Renal cortical epithelial cell (primary cell): ENCODE results near the gene SPPL3. TPM values are rescaled to one million over a fixed set of nuclear protein-coding genes. Genes with fewer than 3 reads are reported as not detected.
"Not testable (repeated sequence)": the region's sequence is repeated elsewhere in the genome, so short reads cannot be mapped to it uniquely, and the experiment has no call there.

Experiments used
- DNase-seq: peaks from one replicate; pipeline ENCODE4 v3.0.0-alpha.2; 2011; ENCODE audit warnings: low read depth
- total RNA-seq: library from RNA; depleted of rRNA; stranded (reverse); fragments of >200 nt; gene quantifications from 2 replicates; pipeline ENCODE4 v1.2.3, GENCODE V29; 2014

Gene SPPL3
- total RNA-seq, 1 donor from 2014 or later, result 13.5 TPM

- DNase-seq, result no peak
Measured at GRCh38 chr12:120844768-120845449, 59.2 kb downstream of the SPPL3 start.

- no peak for DNase-seq
Measured at GRCh38 chr12:120844297-120844696, 59.9 kb downstream of the SPPL3 start.

- DNase-seq, result no peak
Measured at GRCh38 chr12:120843472-120843871, 60.7 kb downstream of the SPPL3 start.

GRCh38 chr12:120842595-120842994 lies 61.6 kb downstream of the SPPL3 start:
- no peak for DNase-seq

- DNase-seq, result no peak
Measured at GRCh38 chr12:120841525-120841924, 62.6 kb downstream of the SPPL3 start.

GRCh38 chr12:120839503-120839902 lies 64.7 kb downstream of the SPPL3 start:
- no peak for DNase-seq

- DNase-seq, result not testable (repeated sequence)
Measured at GRCh38 chr12:120838629-120839383, 65.4 kb downstream of the SPPL3 start.

GRCh38 chr12:120836114-120836684 lies 68.0 kb downstream of the SPPL3 start:
- DNase-seq, result no peak

- DNase-seq, result no peak
Measured at GRCh38 chr12:120835657-120836056, 68.5 kb downstream of the SPPL3 start.

GRCh38 chr12:120835304-120835612 lies 68.9 kb downstream of the SPPL3 start:
- no peak for DNase-seq

- DNase-seq, result no peak
Measured at GRCh38 chr12:120834489-120835303, 69.5 kb downstream of the SPPL3 start.

GRCh38 chr12:120833849-120834248 lies 70.3 kb downstream of the SPPL3 start:
- no peak for DNase-seq

- DNase-seq, result no peak
Measured at GRCh38 chr12:120832737-120833136, 71.4 kb downstream of the SPPL3 start.

- no peak for DNase-seq
Measured at GRCh38 chr12:120831648-120832267, 72.4 kb downstream of the SPPL3 start.

GRCh38 chr12:120830966-120831365 lies 73.2 kb downstream of the SPPL3 start:
- no peak for DNase-seq

- no peak for DNase-seq
Measured at GRCh38 chr12:120830052-120830940, 73.9 kb downstream of the SPPL3 start.

GRCh38 chr12:120826335-120826734 lies 77.8 kb downstream of the SPPL3 start:
- no peak for DNase-seq

- no peak for DNase-seq
Measured at GRCh38 chr12:120825337-120825736, 78.8 kb downstream of the SPPL3 start.

- DNase-seq, result no peak
Measured at GRCh38 chr12:120822832-120823503, 81.2 kb downstream of the SPPL3 start.

GRCh38 chr12:120821878-120822277 lies 82.3 kb downstream of the SPPL3 start:
- DNase-seq, result no peak
